HepG2 (cell line): ENCODE results near the gene CHCHD1. TPM values are rescaled to one million over a fixed set of nuclear protein-coding genes. Genes with fewer than 3 reads are reported as not detected.

Experiments used
- ARHGAP35 ChIP-seq: sonication (generic); formaldehyde crosslinking; IDR thresholded peaks from 2 replicates; pipeline ENCODE4 v1.9.0; 2022; ENCODE audit warnings: mild to moderate bottlenecking, inconsistent platforms, moderate library complexity, missing genetic modification reagents, borderline replicate concordance
- CC2D1A ChIP-seq: sonication (generic); formaldehyde crosslinking; IDR thresholded peaks from 2 replicates; pipeline ENCODE4 v1.8.1; 2023; ENCODE audit warnings: mild to moderate bottlenecking, missing genetic modification reagents
- E2F2 ChIP-seq: sonication (generic); formaldehyde crosslinking; IDR thresholded peaks from 2 replicates; pipeline ENCODE4 v1.4.0; 2020; ENCODE audit warnings: missing genetic modification reagents, borderline replicate concordance
- EHMT2 ChIP-seq: fragments of 200-600 bp; sonication (generic); IDR thresholded peaks from 2 replicates; pipeline ENCODE4 v1.7.0; 2017; ENCODE audit warnings: antibody characterized with exemption, low read depth, low read length, borderline replicate concordance
- FOXP1 ChIP-seq, 2 experiments: fragments of 450-650 bp in 1 of 2; IDR thresholded peaks; 2 replicates each; pipeline ENCODE4 v1.6.1; 2017 to 2018; ENCODE audit warnings: antibody characterized with exemption in 1 of 2
- FUBP1 ChIP-seq: sonication (generic); formaldehyde crosslinking; IDR thresholded peaks from 2 replicates; pipeline ENCODE4 v1.5.1; 2020; ENCODE audit warnings: missing genetic modification reagents, mild to moderate bottlenecking, borderline replicate concordance
- HMG20B ChIP-seq: conservative IDR thresholded peaks from 2 replicates; pipeline ENCODE4 v1.6.1; 2016; ENCODE audit warnings: missing genetic modification reagents, missing compliant biosample characterization
- KAT8 ChIP-seq: IDR thresholded peaks from 2 replicates; pipeline ENCODE4 v1.6.1; 2016; ENCODE audit warnings: missing genetic modification reagents, missing compliant biosample characterization
- MXD1 ChIP-seq: sonication (generic); formaldehyde crosslinking; IDR thresholded peaks from 2 replicates; pipeline ENCODE4 v1.4.0; 2020; ENCODE audit warnings: mild to moderate bottlenecking, missing genetic modification reagents
- NBN ChIP-seq: fragments of 450-650 bp; conservative IDR thresholded peaks from 2 replicates; pipeline ENCODE4 v1.6.1; 2017
- NKX3-1 ChIP-seq: sonication (generic); formaldehyde crosslinking; IDR thresholded peaks from 2 replicates; pipeline ENCODE4 v1.5.0; 2020; ENCODE audit warnings: missing genetic modification reagents
- NR1H2 ChIP-seq: sonication (generic); formaldehyde crosslinking; IDR thresholded peaks from 2 replicates; pipeline ENCODE4 v1.8.1; 2022; ENCODE audit warnings: low read depth, missing genetic modification reagents, borderline replicate concordance
- NRL ChIP-seq: sonication (generic); formaldehyde crosslinking; IDR thresholded peaks from 2 replicates; pipeline ENCODE4 v1.5.0; 2020; ENCODE audit warnings: missing genetic modification reagents, mild to moderate bottlenecking, moderate library complexity, borderline replicate concordance
- PHB2 ChIP-seq: fragments of 450-650 bp; IDR thresholded peaks from 2 replicates; pipeline ENCODE4 v1.6.1; 2018; ENCODE audit not compliant: partially characterized antibody
- RBM22 ChIP-seq: fragments of 200-400 bp; formaldehyde crosslinking; optimal IDR thresholded peaks from 2 replicates; pipeline ENCODE3; 2017; ENCODE audit warnings: mild to moderate bottlenecking, low read length, moderate library complexity
- SIX1 ChIP-seq: sonication (generic); formaldehyde crosslinking; IDR thresholded peaks from 2 replicates; pipeline ENCODE4 v1.4.0; 2020; ENCODE audit warnings: missing genetic modification reagents, borderline replicate concordance
- SP2 ChIP-seq: sonication (generic); formaldehyde crosslinking; IDR thresholded peaks from 2 replicates; pipeline ENCODE4 v1.5.1; 2020; ENCODE audit warnings: mild to moderate bottlenecking, missing genetic modification reagents
- SP4 ChIP-seq: sonication (generic); formaldehyde crosslinking; IDR thresholded peaks from 2 replicates; pipeline ENCODE4 v1.8.1; 2023; ENCODE audit warnings: mild to moderate bottlenecking, missing genetic modification reagents
- SRY ChIP-seq: sonication (generic); formaldehyde crosslinking; IDR thresholded peaks from 2 replicates; pipeline ENCODE4 v1.8.0; 2022; ENCODE audit warnings: mild to moderate bottlenecking, missing genetic modification reagents
- TBP ChIP-seq: sonication (generic); formaldehyde crosslinking; IDR thresholded peaks from 2 replicates; pipeline ENCODE4 v1.5.0; 2020; ENCODE audit warnings: missing genetic modification reagents
- TCF12 ChIP-seq, 2 experiments: fragments of 450-650 bp in 1 of 2; sonication (generic) in 1 of 2; formaldehyde crosslinking in 1 of 2; IDR thresholded peaks; 2 replicates each; pipeline versions ENCODE4 v1.6.1 to v1.8.0; 2017 to 2022; ENCODE audit warnings: antibody characterized with exemption in 1 of 2, mild to moderate bottlenecking in 1 of 2, missing genetic modification reagents in 1 of 2, moderate library complexity in 1 of 2
- ZBTB25 ChIP-seq: IDR thresholded peaks from 2 replicates; pipeline ENCODE4 v1.6.1; 2018; ENCODE audit warnings: missing genetic modification reagents
- ZNF382 ChIP-seq: sonication (generic); formaldehyde crosslinking; IDR thresholded peaks from 2 replicates; pipeline ENCODE4 v1.5.0; 2020; ENCODE audit warnings: missing genetic modification reagents, mild to moderate bottlenecking, borderline replicate concordance
- ZNF703 ChIP-seq: sonication (generic); formaldehyde crosslinking; IDR thresholded peaks from 2 replicates; pipeline ENCODE4 v1.5.1; 2020; ENCODE audit warnings: missing genetic modification reagents, mild to moderate bottlenecking, moderate library complexity, borderline replicate concordance
- polyA plus RNA-seq, 8 experiments: library from polyadenylated mRNA; depleted of rRNA in 3 of 8; stranded (reverse) in 7 of 8; unstranded in 1 of 8; fragments of >200 nt; fragmentation: Illumina TruSeq in 4 of 8; extraction: Trizol in 4 of 8; gene quantifications; 2 replicates each; pipeline versions ENCODE4 v1.2.1 to v1.2.3, GENCODE V29; 2011 to 2016; ENCODE audit warnings: low read depth in 4 of 8, missing spikeins in 1 of 8, mixed read lengths in 1 of 8; ENCODE audit not compliant: insufficient read depth in 1 of 8
- total RNA-seq, 5 experiments: library from RNA; depleted of rRNA; stranded (reverse); fragments of >200 nt; fragmentation: Illumina TruSeq; extraction: Trizol; gene quantifications; 2 replicates each; pipeline ENCODE4 v1.2.3, GENCODE V29; 2016; ENCODE audit warnings: low read depth in 1 of 5

The CHCHD1 gene
- total and polyA plus RNA-seq, 2 of the 13 experiments (the other 11 are each of a cell fraction or from before 2014, with no cell fraction given) = 36.9 to 71.2 TPM

- TF ChIP-seq FUBP1 (no peak), PHB2 (no peak), SRY (CRISPR knock-in tag) (peak; percentile 90; the same call in 1 of the 2 replicates), ZNF382 (CRISPR knock-in tag) (no peak), MXD1 (no peak), EHMT2 (no peak), NR1H2 (CRISPR knock-in tag) (0 out of 2 replicates have a peak, but pooled peaks have one; percentile 35), NBN (no peak), NKX3-1 (no peak), KAT8 (CRISPR knock-in tag) (peak; percentile 96), FOXP1 (IDR thresholded peaks at IDR 0.05) (no peak), FOXP1 (CRISPR knock-in tag; IDR thresholded peaks at IDR 0.05) (no peak), CC2D1A (CRISPR knock-in tag) (no peak), HMG20B (CRISPR knock-in tag) (no peak), NRL (CRISPR knock-in tag) (peak; percentile 95), TBP (CRISPR knock-in tag) (0 out of 2 replicates have a peak, but pooled peaks have one; percentile 32), RBM22 (no peak), SIX1 (CRISPR knock-in tag) (no peak), TCF12 (IDR thresholded peaks at IDR 0.05) (no peak), TCF12 (CRISPR knock-in tag; IDR thresholded peaks at IDR 0.05) (no peak), E2F2 (CRISPR knock-in tag) (peak; percentile 91; the same call in 1 of the 2 replicates), ZBTB25 (CRISPR knock-in tag) (peak; percentile 64), ZNF703 (CRISPR knock-in tag) (no peak), SP2 (CRISPR knock-in tag) (no peak), ARHGAP35 (CRISPR knock-in tag) (no peak), SP4 (CRISPR knock-in tag) (no peak; the same call in 1 of the 2 replicates)
Observed at GRCh38 chr10:73781879-73782748, at the start of gene CHCHD1 (continued).
